ENCODE data around the gene OR2AJ1.
A peak's percentile ranks its signal among the peaks of the same experiment; 100 is the strongest.

Gene OR2AJ1, protein sequence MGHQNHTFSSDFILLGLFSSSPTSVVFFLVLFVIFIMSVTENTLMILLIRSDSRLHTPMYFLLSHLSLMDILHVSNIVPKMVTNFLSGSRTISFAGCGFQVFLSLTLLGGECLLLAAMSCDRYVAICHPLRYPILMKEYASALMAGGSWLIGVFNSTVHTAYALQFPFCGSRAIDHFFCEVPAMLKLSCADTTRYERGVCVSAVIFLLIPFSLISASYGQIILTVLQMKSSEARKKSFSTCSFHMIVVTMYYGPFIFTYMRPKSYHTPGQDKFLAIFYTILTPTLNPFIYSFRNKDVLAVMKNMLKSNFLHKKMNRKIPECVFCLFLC

DNA sequence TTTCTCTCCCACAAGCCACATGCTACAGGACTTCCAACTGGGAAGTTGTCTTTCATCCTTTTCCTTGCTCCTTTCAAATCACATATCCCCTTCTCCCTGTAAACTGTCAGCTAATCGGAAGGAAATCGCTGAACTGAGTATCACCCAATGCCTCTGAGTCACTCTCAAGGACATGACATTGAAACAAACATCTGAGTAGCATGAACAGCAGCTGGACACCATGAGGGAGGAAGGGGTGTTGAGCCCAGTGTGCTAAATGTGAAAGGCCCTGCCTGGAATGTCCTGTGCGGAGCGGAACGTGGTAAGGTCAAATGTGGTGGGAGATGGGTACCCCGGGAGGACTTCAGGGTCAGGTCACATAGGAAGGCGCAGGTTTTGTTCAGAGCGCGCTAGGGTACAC lies at the start of gene OR2AJ1:
OR2AJ1 (plus strand) TSS at position 22 of the 400 bp plus-strand sequence. CDS start 8,880 bp downstream, outside the sequence.
- DNase-seq = no peak

DNA sequence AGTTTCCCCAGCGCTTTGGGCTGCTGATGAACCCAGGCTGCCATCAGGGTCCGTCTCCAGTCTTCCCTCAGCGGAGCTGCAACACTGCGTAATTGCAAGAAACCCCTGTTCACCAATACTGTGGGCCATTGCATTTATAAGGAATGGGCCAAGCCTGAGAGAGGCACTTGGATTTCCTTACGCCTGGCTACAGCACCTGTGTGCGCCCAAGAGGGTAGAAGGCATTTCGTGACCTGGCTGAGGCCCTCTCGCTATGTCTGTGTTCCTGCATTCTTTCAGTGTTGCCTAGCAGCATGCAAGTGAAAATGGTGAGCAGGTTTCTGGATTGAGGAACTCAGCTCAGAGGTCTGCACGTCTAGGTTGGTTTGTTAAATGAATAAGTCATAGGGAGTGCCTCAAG lies 41.3 kb upstream of the OR2AJ1 start:
- DNase-seq = no peak

DNA sequence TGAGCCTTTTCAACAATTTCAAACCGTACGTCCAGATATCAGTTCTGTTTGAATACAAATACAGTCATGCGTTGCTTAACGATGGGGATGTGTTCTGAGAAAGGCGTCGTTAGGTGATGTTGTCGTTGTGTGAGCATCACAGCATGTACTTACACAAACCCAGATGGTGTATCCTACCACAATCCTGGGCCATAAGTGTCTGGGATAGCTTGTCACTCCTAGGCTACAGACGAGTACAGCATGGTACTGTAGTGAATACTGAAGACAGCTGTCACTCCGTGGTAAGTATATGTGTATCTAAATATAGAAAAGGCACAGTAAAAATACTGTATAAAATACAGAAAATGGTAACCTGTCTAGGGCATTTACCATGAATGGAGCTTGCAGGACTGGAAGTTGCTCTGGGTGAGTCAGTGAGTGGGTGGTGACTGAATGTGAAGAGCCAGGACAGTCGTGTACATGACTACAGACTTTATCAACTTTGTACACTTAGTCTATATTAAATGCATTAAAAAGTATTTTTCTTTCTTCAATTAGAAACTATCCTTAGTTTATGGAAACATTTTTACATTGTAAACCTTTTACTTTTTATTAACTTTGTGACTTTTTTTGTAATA lies 39.8 kb upstream of the OR2AJ1 start:
- DNase-seq = no peak

DNA sequence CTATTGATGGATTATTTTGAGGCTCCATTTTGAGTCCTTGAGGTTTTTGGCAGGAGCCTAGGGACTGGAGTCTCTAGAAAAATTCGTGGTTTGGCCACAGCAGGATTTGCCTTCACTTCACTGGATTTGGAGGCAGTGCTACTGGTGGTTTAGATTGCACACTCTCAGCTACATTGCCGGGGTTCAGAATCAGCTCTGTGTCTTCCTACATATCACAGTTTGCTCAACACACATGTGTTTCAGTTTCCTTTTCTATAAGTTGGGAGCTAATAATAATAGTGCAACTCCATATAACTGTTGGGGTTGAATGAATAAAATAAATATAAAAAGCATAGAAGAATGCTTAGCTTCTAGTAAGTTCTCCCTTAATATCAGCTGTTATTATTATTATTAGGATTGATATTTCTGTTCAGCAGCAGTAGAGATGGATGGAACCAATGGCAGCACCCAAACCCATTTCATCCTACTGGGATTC lies 29.5 kb upstream of the OR2AJ1 start, which contains the start of gene OR2W3:
OR2W3 (plus strand) TSS at position 425 of the 475 bp plus-strand sequence; CDS start at position 425, 0 bp downstream.
- no peak for DNase-seq

DNA sequence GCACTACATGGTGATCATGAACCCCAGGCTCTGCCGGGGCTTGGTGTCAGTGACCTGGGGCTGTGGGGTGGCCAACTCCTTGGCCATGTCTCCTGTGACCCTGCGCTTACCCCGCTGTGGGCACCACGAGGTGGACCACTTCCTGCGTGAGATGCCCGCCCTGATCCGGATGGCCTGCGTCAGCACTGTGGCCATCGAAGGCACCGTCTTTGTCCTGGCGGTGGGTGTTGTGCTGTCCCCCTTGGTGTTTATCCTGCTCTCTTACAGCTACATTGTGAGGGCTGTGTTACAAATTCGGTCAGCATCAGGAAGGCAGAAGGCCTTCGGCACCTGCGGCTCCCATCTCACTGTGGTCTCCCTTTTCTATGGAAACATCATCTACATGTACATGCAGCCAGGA lies 28.7 kb upstream of the OR2AJ1 start:
- no peak for DNase-seq

DNA sequence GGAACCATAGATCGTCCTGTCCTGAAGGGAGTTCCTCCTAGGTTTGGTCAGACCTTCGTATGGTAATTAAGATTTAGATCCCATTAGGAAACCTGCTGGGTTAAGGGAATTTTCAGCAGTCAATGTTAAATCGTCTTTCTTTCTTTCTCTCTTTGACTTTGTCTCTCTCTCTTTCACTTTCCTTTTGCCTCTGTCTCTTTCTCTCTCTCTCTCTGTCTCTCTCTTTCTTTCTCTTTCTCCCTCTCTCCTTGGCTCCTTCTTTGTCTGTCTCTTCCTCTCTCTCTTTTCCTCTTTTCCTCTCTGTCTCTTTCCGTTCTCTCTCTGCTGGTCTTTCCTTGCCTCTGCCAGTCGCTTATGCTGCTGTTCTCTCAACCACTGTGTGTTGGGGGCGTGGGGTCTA lies 20.6 kb upstream of the OR2AJ1 start:
- DNase-seq = no peak

DNA sequence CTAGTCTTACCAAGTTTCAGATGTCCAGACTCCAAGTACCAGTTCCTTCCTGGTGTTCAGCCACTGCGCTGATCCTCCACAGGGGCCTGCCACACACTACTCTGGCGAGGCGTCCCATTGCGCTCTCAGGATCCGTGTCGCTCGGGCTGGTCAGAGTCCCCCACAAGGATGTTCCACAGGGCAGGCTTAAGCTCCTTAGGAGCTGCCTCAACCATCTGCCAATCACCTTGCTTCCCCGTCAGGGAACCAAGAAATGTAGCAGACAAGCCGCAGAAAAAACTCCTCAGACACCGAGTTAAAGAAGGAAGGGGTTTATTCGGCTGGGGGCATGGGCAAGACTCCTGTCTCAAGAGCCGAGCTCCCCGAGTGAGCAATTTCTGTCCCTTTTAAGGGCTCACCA lies 19.5 kb upstream of the OR2AJ1 start:
- DNase-seq = no peak

DNA sequence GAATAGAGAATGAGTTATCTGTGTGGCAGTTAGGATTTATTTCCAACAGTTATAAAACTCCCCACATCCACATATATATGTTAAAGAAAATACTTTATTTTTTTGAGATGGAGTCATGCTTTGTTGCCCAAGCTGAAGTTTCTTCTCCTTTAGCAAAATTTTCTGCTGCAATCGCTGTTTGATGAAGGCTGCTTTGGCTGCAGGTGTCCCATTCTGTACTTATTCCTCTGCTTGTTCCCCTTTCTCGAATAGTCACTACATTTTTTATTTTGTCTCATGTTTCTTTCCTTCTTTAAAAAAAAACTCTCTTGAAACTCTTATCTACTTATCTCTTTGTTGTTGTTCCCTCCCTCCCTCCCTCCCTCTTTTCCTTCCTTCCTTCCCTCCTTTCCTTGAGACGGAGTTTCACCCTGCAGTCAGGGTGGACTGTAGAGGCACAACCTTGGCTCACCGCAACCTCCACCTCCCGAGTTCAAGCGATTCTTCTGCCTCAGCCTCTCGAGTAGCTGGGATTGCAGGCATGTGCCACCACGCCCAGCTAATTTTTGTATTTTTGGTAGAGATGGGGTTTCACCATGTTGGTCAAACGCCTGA lies 18.7 kb upstream of the OR2AJ1 start:
- DNase-seq = no peak

DNA sequence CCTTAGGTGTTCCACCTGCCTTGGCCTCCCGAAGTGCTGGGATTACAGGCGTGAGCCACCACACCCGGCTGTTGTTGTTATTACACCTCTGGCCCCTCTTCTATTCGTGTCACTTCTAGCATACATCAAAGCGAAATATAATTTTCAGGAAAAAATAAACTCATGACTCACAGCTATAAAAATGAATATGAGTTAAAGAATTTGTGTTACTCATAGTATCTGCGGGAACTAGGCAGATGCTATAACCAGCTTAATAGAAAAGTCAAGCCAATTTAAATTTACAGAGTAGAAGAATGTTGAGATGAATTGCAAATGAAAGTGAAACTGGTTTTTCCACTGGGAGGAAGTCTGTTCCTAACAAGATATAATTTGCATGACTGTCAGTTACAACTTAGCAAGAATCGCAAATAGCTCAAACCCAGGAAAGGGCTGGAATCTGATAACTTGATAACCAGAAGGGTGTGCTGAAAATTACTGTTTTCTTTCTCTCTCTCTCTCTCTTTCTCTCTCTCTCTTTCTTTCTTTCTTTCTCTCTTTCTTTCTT lies 18.1 kb upstream of the OR2AJ1 start:
- DNase-seq = no peak

DNA sequence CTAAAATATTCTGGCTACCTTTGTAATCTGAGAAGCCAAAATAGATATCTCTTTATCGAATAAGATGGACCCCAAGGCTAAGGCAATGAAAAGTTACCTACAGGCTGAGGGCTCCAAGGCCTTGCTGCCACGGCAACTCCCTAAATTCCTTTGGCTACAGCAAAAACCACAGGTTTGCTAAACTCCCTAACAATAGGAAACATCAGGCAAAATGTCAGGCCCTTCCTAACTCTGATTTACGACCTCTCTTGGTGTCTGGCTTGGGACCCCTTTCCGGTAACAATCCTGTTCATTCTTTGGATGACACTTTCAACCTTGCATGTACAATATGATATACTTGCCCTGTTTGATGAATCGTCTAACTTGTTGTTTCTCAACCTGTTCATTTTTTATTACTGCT lies 15.9 kb upstream of the OR2AJ1 start:
- no peak for DNase-seq

DNA sequence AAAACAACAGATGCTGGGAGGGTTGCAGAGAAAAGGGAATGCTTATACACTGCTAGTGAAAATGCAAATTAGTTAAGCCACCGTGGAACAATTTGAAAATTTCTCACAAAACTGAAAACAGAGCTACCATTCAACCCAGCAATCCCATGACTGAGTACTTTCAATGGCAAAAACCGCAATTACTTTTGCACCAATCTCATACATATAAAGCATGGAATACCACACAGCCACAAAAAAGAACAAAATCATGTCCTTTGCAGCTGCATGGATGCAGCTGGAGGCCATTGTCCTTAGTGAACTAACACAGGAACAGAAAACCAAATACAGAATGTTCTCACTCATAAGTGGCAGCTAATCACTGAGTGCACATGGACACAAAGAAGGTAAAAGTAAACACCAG lies 10.9 kb upstream of the OR2AJ1 start:
- DNase-seq = no peak

DNA sequence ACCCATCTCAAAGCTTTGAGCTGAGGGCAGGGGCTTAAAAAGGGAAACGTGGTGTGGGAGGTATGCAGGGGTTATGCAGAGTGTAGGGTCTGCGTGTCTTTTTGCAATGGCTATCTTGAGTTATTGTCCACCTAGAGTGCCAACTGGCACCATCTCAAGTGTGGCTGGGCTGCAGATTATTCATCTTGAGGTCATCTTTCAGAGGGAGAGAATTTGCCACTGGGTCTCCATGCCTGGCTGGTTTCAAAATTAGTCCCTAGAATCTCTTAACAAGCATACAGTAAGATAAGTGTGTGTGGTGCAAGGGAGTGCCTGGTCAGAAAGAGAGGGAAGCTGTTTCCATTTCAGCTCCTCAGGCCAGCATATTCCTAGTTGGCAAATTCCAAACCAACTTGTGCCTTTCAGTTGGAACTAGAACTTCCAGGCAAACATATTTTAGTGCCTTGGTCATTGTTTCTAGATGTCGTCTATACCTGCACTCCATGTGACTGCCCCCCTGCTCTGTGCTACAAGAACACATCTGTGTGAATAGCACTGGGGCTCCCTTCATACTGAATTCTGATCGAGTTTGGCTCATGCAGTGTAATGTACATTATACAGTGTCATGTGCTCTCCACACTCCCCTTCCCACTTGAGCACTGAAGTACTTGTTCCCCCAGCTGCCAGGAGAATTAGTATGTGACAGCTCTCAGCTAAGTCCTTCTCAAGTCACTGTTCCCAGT lies 9.6 kb upstream of the OR2AJ1 start:
- DNase-seq = no peak

DNA sequence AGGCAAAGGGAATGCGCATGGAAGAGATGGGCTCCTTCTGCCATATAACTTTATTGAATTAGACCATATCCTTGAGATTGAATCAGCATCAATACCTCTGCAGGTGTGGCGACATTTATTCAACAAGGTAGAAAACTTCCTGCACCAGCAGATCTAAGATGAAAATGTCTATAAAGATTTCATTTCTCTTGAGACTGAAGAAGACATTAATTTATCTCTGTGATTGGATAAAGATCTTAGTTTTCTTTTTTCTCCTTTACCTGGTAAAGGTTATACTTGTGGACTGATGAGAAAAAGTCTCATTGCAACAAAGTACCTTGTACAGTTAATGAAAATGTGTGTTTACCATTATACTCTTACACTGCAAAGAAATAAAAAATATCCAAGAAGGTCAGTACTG lies 4.7 kb upstream of the OR2AJ1 start, which contains the start of gene OR2T8:
OR2T8 (plus strand) TSS at position 301 of the 400 bp plus-strand sequence. CDS start 766 bp downstream, outside the sequence.
- DNase-seq = no peak

DNA sequence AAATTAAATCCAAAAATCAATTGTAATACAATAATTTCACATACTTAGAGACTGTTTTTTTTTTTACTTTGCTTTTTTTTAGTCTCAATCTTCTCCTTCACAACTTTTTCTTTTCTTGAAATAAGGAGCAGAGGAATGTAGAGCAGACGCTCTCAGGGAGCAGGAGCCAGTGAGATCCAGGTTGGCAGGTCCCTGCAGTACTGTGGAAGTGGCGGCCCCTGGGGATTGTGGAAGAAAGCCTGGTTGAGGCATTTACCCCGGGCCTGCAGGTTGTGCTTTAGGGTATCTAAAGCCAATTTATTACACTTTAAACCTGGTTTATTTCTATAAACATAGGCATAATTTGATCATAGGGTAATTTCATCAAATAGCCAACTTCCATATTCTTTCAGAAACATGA lies 748 bp upstream of the OR2AJ1 start:
- no peak for DNase-seq

DNA sequence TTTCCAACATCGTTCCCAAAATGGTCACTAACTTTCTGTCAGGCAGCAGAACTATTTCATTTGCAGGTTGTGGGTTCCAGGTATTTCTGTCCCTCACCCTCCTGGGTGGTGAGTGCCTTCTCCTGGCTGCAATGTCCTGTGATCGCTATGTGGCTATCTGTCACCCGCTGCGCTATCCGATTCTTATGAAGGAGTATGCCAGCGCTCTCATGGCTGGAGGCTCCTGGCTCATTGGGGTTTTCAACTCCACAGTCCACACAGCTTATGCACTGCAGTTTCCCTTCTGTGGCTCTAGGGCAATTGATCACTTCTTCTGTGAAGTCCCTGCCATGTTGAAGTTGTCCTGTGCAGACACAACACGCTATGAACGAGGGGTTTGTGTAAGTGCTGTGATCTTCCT lies 9.3 kb downstream of the OR2AJ1 start:
- DNase-seq = no peak

DNA sequence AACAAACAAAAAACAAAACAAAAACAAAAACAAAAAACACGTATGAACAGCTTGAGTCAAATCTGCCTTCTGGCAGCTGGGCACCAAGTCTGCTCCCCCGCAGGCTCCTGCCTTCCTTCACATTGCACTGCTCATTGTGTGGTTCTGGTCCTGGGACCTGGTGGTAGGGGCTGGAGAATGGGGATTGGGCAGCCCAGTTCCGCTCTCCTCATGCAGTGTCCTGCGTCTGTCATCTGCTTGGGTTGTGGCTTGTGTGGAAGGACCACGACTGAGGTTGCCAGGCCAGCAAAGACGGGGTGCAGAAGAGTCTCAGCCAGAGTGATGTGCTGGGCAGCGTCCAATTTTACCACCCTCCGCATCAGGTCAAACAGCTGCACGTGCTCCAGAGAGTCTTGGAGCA lies 11.1 kb downstream of the OR2AJ1 start:
- DNase-seq = no peak

DNA sequence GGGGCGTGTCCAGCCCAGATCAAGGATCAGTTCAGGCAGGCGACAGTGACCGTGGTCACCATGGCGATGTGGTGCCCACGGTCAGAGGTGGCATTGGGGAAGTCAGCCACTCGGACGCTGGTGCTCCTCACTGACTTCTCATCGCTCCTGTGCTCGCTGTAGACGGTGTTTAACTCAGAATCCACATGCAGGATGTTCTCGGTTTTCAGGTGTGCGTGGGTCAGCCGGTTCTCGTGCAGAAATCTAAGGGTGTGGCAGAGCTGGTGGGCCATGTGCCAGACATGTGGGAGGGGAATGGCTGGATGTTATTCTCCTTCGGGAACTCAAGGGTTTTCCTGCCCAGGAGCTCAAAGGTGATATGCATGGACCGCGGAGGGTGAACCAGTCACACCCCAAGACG lies 11.7 kb downstream of the OR2AJ1 start:
- no peak for DNase-seq

DNA sequence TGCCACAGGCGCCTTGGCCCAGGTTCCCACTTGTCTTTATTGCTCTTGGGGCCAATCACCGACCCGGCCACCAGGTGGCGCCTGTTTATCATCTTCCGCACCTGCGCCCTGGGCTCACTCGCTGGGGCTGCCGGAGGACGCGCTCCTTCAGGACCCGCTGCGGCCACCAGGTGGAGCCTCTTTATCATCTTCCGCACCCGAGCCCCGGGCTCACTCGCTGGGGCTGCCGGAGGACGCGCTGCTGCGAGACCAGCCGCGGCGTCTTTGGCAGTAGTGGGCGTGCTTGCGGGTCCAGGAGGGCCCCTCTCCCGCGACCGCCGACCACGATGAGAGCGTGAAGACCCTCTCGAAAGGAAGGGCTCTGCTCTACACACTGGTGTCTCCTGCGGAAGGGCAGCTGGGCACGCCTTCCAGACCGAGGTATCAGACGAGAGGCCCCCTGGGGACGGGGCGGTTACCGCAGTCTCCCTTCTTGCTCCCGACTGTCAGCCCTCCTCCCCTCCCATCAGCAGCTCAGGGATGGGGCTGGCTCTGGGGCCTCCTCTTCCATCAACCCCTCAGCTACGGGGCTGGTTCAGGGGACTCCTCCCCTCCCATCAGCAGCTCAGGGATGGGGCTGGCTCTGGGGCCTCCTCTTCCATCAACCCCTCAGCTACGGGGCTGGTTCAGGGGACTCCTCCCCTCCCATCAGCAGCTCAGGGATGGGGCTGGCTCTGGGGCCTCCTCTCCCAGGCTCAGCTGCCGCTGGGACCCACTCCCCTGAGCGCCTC lies 12.5 kb downstream of the OR2AJ1 start:
- DNase-seq = peak; percentile 32

DNA sequence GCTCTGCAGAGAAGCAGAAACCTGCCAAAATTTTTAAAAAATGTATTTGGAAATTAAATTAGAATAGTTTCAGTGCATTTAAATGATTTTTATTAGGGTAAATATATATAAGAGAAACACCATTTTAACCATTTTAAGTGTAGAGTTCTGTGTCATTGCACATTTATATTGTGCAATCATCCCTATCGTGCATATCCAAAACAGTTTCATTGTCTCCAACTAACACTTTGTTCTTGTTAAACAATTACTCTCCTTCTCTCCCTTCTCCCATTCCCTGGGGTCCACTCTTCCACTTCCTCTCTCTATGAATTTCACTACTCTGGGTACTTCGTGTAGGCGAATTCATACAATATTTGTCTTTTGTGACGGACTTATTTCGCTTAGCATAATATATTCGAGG lies 17.9 kb downstream of the OR2AJ1 start:
- DNase-seq = no peak

DNA sequence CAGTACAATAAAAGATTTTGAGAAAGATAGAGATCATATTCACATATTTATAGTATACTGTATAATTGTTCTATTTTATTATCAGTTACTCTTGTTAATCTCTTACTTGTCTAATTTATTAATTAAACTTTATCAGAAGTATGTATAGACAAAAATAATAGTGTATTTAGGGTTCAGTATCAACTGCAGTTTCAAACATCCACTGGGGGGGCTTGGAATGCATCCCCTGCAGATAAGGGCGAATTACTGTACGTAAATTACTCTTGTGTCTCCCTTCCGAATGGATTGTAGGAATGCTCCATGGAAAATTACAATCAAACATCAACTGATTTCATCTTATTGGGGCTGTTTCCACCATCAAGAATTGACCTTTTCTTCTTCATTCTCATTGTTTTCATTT lies 23.9 kb downstream of the OR2AJ1 start, which contains the start of gene OR2L8:
OR2L8 (plus strand) TSS at position 301 of the 400 bp plus-strand sequence; CDS start at position 301, 0 bp downstream.
- no peak for DNase-seq

DNA sequence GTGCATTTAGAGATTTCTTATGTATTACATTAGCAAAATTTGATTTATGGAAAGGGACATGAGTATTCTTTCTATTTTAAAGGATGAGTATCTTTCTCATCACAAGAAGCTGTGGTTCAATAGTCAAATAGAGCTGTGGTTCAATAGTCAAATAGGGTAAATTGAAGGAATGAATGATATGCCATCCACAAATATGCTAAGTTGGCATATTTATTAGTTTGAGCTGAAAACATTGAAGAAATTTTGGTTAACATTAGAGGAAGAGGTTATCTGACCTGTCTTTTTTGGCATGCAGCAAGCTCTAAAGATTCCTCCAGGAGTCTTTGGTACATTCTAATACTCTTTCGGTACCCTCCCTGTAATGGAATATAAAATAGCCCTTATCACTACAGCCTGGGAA lies 28.7 kb downstream of the OR2AJ1 start:
- no peak for DNase-seq

DNA sequence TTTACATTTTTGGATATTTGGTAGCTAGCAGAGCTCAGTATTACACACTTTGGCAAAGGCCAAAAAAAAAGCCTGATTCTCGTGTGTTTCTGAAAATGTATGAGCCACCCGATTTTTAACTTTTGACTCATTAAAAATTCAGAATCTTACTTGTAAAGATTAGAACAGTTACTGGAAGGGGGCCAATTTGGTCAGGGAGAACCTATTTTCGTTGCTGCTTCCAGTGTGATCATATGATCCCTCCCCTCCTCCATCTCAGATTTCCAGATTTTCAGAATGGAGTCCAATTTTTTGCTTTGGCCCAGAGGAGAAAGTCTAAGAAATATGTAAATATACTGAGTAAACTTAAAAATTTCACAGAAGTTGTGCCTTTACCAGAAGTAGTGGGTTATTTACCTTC lies 37.1 kb downstream of the OR2AJ1 start:
- DNase-seq = no peak

Measured in SHP77 treated with DMSO at 0.1 percent for 48 hours (cell line).